Ovary (tissue), 3 donors: ENCODE data around the gene THEMIS.

ENCODE experiments used
- EP300 ChIP-seq: sonication (generic); formaldehyde crosslinking; IDR thresholded peaks from one replicate; pipeline ENCODE4 v1.6.1; 2017; ENCODE audit warnings: antibody characterized with exemption
- POLR2A ChIP-seq: fragments of 450-650 bp; IDR thresholded peaks from one replicate; pipeline ENCODE4 v1.6.1; 2017; ENCODE audit warnings: antibody characterized with exemption, mild to moderate bottlenecking, moderate library complexity
- TF ChIP-seq, protein P1 (sequence below), 3 donors: fragments of 450-650 bp in 2 of 3; fragments of 200-600 bp in 1 of 3; IDR thresholded peaks; one replicate each; pipeline versions ENCODE4 v1.5.1 to v1.8.0; 2016 to 2022; ENCODE audit warnings: antibody characterized with exemption in 3 of 3, mild to moderate bottlenecking in 1 of 3
- donor health status: DM: no; HTN: no; CAD: no.

DNA sequence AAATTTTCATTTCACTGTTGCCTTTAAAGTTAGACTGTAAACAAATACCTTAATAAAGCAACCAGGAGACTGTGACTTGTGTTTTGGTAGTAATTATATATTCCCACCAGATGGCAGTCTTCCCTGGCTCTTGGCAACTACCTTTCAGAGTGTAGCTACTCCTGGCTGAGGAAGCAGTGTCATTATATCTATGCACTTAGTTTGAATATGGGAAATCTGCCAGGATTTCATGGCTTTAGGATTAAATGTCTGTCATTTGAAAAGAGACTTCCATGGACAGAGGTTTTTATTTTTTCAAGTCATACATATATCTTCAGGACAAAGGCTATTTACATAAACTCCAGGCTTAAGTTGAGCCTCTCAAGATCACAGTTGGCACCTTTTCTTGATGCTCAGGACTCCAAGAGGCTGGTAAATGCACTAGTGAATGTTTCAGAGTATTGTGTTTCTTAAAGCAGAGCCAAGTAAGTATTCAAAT is 163.8 kb downstream of the THEMIS start:
- TF ChIP-seq POLR2A = no peak
- TF ChIP-seq, protein P1, sequence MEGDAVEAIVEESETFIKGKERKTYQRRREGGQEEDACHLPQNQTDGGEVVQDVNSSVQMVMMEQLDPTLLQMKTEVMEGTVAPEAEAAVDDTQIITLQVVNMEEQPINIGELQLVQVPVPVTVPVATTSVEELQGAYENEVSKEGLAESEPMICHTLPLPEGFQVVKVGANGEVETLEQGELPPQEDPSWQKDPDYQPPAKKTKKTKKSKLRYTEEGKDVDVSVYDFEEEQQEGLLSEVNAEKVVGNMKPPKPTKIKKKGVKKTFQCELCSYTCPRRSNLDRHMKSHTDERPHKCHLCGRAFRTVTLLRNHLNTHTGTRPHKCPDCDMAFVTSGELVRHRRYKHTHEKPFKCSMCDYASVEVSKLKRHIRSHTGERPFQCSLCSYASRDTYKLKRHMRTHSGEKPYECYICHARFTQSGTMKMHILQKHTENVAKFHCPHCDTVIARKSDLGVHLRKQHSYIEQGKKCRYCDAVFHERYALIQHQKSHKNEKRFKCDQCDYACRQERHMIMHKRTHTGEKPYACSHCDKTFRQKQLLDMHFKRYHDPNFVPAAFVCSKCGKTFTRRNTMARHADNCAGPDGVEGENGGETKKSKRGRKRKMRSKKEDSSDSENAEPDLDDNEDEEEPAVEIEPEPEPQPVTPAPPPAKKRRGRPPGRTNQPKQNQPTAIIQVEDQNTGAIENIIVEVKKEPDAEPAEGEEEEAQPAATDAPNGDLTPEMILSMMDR (IDR thresholded peaks at IDR 0.05) = peak; percentile 49 to 58 (median 49)
- no peak for TF ChIP-seq EP300
